ENCODE measurements around the gene LIMCH1. TPM values are rescaled to one million over a fixed set of nuclear protein-coding genes. Genes with fewer than 3 reads are reported as not detected.
"Not testable (repeated sequence)": the region's sequence is repeated elsewhere in the genome, so short reads cannot be mapped to it uniquely, and the experiment has no call there.

LIMCH1 gene
- total and polyA plus RNA-seq, 10 donors: 14.4 to 434 (median 212) TPM

GRCh38 chr4:41709844-41710481, 172.0 kb downstream of the LIMCH1 start:
- Histone ChIP-seq H3K4me1 (no peaks in the 10 kb centered on the region), H3K27me3 (replicated peaks in 1 of 7) (peaks cover 0 to 17% (median 0%) of the 10 kb centered on the region in 7 donors), H3K36me3 (no peaks in the 10 kb centered on the region), H3K4me3 (no peak overlapping the region), H3K9me3 (peaks cover 0 to 8% (median 0%) of the 10 kb centered on the region in 8 donors), H3K27ac (no peak overlapping the region)
- intact Hi-C loops (cut with DNase I; ENCODE audit: low total_unique reads): no loop called here
- TF ChIP-seq POLR2A (IDR thresholded peaks at IDR 0.05) (no peak), CTCF (IDR thresholded peaks at IDR 0.05 in 8 of 11, conservative IDR thresholded peaks at IDR 0.05 in 3 of 11) (no peak), POLR2AphosphoS5 (IDR thresholded peaks at IDR 0.05) (no peak)
- no peak for DNase-seq
- 75 to 84% (median 83%) methylated on average over 5 of the region's 5 CpGs for WGBS, 5 donors

GRCh38 chr4:41711654-41712053, 173.7 kb downstream of the LIMCH1 start:
- H3K4me3 ChIP-seq; H3K9me3 ChIP-seq; H3K36me3 ChIP-seq; H3K27ac ChIP-seq; H3K4me1 ChIP-seq; DNase-seq; intact Hi-C loops (cut with DNase I; ENCODE audit: low total_unique reads): not testable (repeated sequence)
- 89 to 95% (median 91%) methylated on average over 2 of the region's 2 CpGs for WGBS, 5 donors
- peaks cover 0 to 11% (median 0%) of the 10 kb centered on the region in 7 donors for H3K27me3 ChIP-seq (replicated peaks in 1 of 7)

GRCh38 chr4:41712425-41712824, 174.5 kb downstream of the LIMCH1 start:
- Histone ChIP-seq H3K36me3 (no peaks in the 10 kb centered on the region), H3K27me3 (replicated peaks in 1 of 7) (peaks cover 0 to 10% (median 0%) of the 10 kb centered on the region in 7 donors), H3K4me3 (no peak overlapping the region), H3K9me3 (peaks cover 0 to 8% (median 0%) of the 10 kb centered on the region in 8 donors), H3K27ac (no peak overlapping the region), H3K4me1 (no peaks in the 10 kb centered on the region)
- WGBS, 5 donors: 51 to 81% (median 72%) methylated on average over 3 of the region's 3 CpGs
- TF ChIP-seq POLR2A (IDR thresholded peaks at IDR 0.05): no peak
- no peak for TF ChIP-seq POLR2AphosphoS5 (IDR thresholded peaks at IDR 0.05)
- TF ChIP-seq CTCF (IDR thresholded peaks at IDR 0.05 in 8 of 11, conservative IDR thresholded peaks at IDR 0.05 in 3 of 11): no peak
- intact Hi-C loops (cut with DNase I; ENCODE audit: low total_unique reads): no loop called here
- no peak for DNase-seq

- Histone ChIP-seq H3K9me3 (peaks cover 0 to 8% (median 0%) of the 10 kb centered on the region in 8 donors), H3K4me3 (no peak overlapping the region), H3K27me3 (replicated peaks in 1 of 7) (peaks cover 0 to 15% (median 0%) of the 10 kb centered on the region in 7 donors), H3K36me3 (no peaks in the 10 kb centered on the region), H3K27ac (no peak overlapping the region), H3K4me1 (no peaks in the 10 kb centered on the region)
- no peak for DNase-seq
- 56 to 62% (median 58%) methylated on average over 1 of the region's 1 CpG for WGBS, 5 donors
- intact Hi-C loops (cut with DNase I; ENCODE audit: low total_unique reads): no loop called here
- no peak for TF ChIP-seq POLR2AphosphoS5 (IDR thresholded peaks at IDR 0.05)
- no peak for TF ChIP-seq CTCF (IDR thresholded peaks at IDR 0.05 in 8 of 11, conservative IDR thresholded peaks at IDR 0.05 in 3 of 11)
- TF ChIP-seq POLR2A (IDR thresholded peaks at IDR 0.05): no peak
Measured at GRCh38 chr4:41713768-41714167, 175.8 kb downstream of the LIMCH1 start.
